ENCODE results near the gene FBXO45. TPM values are rescaled to one million over a fixed set of nuclear protein-coding genes. Genes with fewer than 3 reads are reported as not detected.

Gene FBXO45
- total and polyA plus RNA-seq, 2 of the 13 experiments (the other 11 are each of a cell fraction or from before 2014, with no cell fraction given): 7.0 to 12.1 TPM

GRCh38 chr3:196518966-196519717 is 49.3 kb upstream of the FBXO45 start (continued):
- 0 out of 2 replicates have a peak, but pooled peaks have one; percentile 34 for TF ChIP-seq HNF1B (CRISPR knock-in tag; IDR thresholded peaks at IDR 0.05)
- TF ChIP-seq TAF1 (CRISPR knock-in tag; IDR thresholded peaks at IDR 0.05): no peak
- no peak for TF ChIP-seq ZNF513 (CRISPR knock-in tag; conservative IDR thresholded peaks at IDR 0.05)
- no peak for TF ChIP-seq FOSL2 (CRISPR knock-in tag; IDR thresholded peaks at IDR 0.05)
- TF ChIP-seq SNAPC4 (CRISPR knock-in tag; IDR thresholded peaks at IDR 0.05): no peak
- TF ChIP-seq ZNF781 (CRISPR knock-in tag; IDR thresholded peaks at IDR 0.05; ENCODE audit: borderline replicate concordance, not compliant biosample characterization): no peak
- no peak for TF ChIP-seq ZXDC (CRISPR knock-in tag; IDR thresholded peaks at IDR 0.05)
- TF ChIP-seq NFYB (CRISPR knock-in tag; IDR thresholded peaks at IDR 0.05): no peak
- no peak for TF ChIP-seq ZNF382 (CRISPR knock-in tag; IDR thresholded peaks at IDR 0.05; ENCODE audit: borderline replicate concordance)
- no peak for TF ChIP-seq ZNF772 (CRISPR knock-in tag; IDR thresholded peaks at IDR 0.05)
- no peak for TF ChIP-seq ELF1 (CRISPR knock-in tag; IDR thresholded peaks at IDR 0.05)
- TF ChIP-seq SRSF4 (IDR thresholded peaks at IDR 0.05; ENCODE audit: low read depth, low read length, poor library complexity, severe bottlenecking): no peak
- no peak for TF ChIP-seq GLI4 (CRISPR knock-in tag; IDR thresholded peaks at IDR 0.05; ENCODE audit: borderline replicate concordance)
- no peak for TF ChIP-seq KAT8 (CRISPR knock-in tag; IDR thresholded peaks at IDR 0.05)
